NCI-H748 (cell line): ENCODE data around the gene SPRY4.
"Not testable (repeated sequence)": the region's sequence is repeated elsewhere in the genome, so short reads cannot be mapped to it uniquely, and the experiment has no call there.

Experiments
- DNase-seq: peaks from one replicate; lab custom pipeline; 2025; ENCODE audit not compliant: unreplicated experiment; lab: John Stamatoyannopoulos, UW

Gene SPRY4

GRCh38 chr5:142295960-142296860, 28.6 kb downstream of the SPRY4 start:
- no peak for DNase-seq

GRCh38 chr5:142295084-142295758, 29.6 kb downstream of the SPRY4 start:
- DNase-seq = no peak

GRCh38 chr5:142293486-142293885, 31.3 kb downstream of the SPRY4 start:
- DNase-seq = no peak

GRCh38 chr5:142292808-142293207, 32.0 kb downstream of the SPRY4 start:
- DNase-seq = no peak

- peak; percentile 23 for DNase-seq
These were observed 32.6 kb downstream of the SPRY4 start for GRCh38 chr5:142292249-142292648.

GRCh38 chr5:142290577-142291299, 34.1 kb downstream of the SPRY4 start:
- DNase-seq = peak; percentile 82

- no peak for DNase-seq
These were observed 34.9 kb downstream of the SPRY4 start for GRCh38 chr5:142289708-142290576.

GRCh38 chr5:142287973-142288313, 36.9 kb downstream of the SPRY4 start:
- no peak for DNase-seq

GRCh38 chr5:142287096-142287972, 37.5 kb downstream of the SPRY4 start:
- DNase-seq = no peak

- peak; percentile 39 for DNase-seq
These were observed 38.7 kb downstream of the SPRY4 start for GRCh38 chr5:142286111-142286510.

GRCh38 chr5:142283304-142283703, 41.5 kb downstream of the SPRY4 start:
- DNase-seq = no peak

- DNase-seq = no peak
These were observed 42.9 kb downstream of the SPRY4 start for GRCh38 chr5:142281966-142282365.

- no peak for DNase-seq
These were observed 43.8 kb downstream of the SPRY4 start for GRCh38 chr5:142281008-142281367.

- DNase-seq = no peak
These were observed 44.5 kb downstream of the SPRY4 start for GRCh38 chr5:142280066-142281007.

- no peak for DNase-seq
These were observed 46.2 kb downstream of the SPRY4 start for GRCh38 chr5:142278627-142279026.

- no peak for DNase-seq
These were observed 47.0 kb downstream of the SPRY4 start for GRCh38 chr5:142277796-142278195.

GRCh38 chr5:142276517-142276916, 48.3 kb downstream of the SPRY4 start:
- DNase-seq = no peak

- no peak for DNase-seq
These were observed 49.3 kb downstream of the SPRY4 start for GRCh38 chr5:142275496-142275895.

- DNase-seq = not testable (repeated sequence)
These were observed 52.2 kb downstream of the SPRY4 start for GRCh38 chr5:142272596-142272995.
